Neutrophil (primary cell): ENCODE results near the gene DDTL.
"Not testable (repeated sequence)": the region's sequence is repeated elsewhere in the genome, so short reads cannot be mapped to it uniquely, and the experiment has no call there.

Source experiments
- H3K27ac ChIP-seq: fragments of 200-600 bp; sonication (generic); 2 replicates; pipeline ENCODE4 v1.5.1; 2016; ENCODE audit warnings: mild to moderate bottlenecking, moderate library complexity
- H3K27me3 ChIP-seq: fragments of 200-600 bp; sonication (generic); 2 replicates; pipeline ENCODE4 v1.6.0; 2016; ENCODE audit warnings: mild to moderate bottlenecking
- H3K36me3 ChIP-seq: fragments of 200-600 bp; sonication (generic); 2 replicates; pipeline ENCODE4 v1.5.1; 2017
- H3K4me1 ChIP-seq, 2 experiments: fragments of 200-600 bp in 1 of 2; sonication (generic) in 1 of 2; 1 replicate in 1 of 2; 2 replicates in 1 of 2; pipeline versions ENCODE4 v1.5.1 to v1.6.1; 2013 to 2016; ENCODE audit warnings: low read depth in 1 of 2, low read length in 1 of 2, mild to moderate bottlenecking in 1 of 2, moderate library complexity in 1 of 2; ENCODE audit not compliant: control insufficient read depth in 1 of 2, insufficient read depth in 1 of 2
- H3K4me3 ChIP-seq, 2 experiments: fragments of 200-600 bp in 1 of 2; sonication (generic) in 1 of 2; 1 replicate in 1 of 2; 2 replicates in 1 of 2; pipeline ENCODE4 v1.5.1; 2013 to 2016; ENCODE audit warnings: low read depth in 1 of 2, low read length in 1 of 2, mild to moderate bottlenecking in 1 of 2, moderate library complexity in 1 of 2
- H3K9me3 ChIP-seq: fragments of 200-600 bp; sonication (generic); 2 replicates; pipeline ENCODE4 v1.5.1; 2016
- TF ChIP-seq, protein P1 (sequence below): fragments of 200-600 bp; sonication (generic); IDR thresholded peaks from 2 replicates; pipeline ENCODE4 v1.5.1; 2016; ENCODE audit warnings: antibody characterized with exemption

DDTL gene

DNA sequence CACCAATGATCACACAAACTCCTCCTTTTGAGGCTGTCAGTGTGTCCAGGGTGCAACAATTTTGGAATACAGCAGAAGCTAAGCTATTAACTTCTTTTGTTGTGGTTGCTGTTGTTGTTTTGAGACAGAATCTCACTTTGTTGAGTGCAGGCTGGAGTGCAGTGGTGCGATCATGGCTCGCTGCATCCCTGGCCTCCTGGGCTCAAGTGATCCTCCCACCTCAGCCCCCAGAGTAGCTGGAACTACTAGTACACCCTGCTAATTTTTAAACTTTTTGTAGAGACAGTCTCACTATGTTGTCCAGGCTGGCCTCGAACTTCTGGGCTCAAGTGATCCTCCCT lies 27.7 kb upstream of the DDTL start:
- Histone ChIP-seq H3K9me3 (no peaks in the 10 kb centered on the region), H3K36me3 (no peaks in the 10 kb centered on the region), H3K4me3 (no peak overlapping the region), H3K27me3 (no peaks in the 10 kb centered on the region), H3K27ac (no peak overlapping the region), H3K4me1 (no peaks in the 10 kb centered on the region)
- TF ChIP-seq, protein P1, sequence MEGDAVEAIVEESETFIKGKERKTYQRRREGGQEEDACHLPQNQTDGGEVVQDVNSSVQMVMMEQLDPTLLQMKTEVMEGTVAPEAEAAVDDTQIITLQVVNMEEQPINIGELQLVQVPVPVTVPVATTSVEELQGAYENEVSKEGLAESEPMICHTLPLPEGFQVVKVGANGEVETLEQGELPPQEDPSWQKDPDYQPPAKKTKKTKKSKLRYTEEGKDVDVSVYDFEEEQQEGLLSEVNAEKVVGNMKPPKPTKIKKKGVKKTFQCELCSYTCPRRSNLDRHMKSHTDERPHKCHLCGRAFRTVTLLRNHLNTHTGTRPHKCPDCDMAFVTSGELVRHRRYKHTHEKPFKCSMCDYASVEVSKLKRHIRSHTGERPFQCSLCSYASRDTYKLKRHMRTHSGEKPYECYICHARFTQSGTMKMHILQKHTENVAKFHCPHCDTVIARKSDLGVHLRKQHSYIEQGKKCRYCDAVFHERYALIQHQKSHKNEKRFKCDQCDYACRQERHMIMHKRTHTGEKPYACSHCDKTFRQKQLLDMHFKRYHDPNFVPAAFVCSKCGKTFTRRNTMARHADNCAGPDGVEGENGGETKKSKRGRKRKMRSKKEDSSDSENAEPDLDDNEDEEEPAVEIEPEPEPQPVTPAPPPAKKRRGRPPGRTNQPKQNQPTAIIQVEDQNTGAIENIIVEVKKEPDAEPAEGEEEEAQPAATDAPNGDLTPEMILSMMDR = no peak

DNA sequence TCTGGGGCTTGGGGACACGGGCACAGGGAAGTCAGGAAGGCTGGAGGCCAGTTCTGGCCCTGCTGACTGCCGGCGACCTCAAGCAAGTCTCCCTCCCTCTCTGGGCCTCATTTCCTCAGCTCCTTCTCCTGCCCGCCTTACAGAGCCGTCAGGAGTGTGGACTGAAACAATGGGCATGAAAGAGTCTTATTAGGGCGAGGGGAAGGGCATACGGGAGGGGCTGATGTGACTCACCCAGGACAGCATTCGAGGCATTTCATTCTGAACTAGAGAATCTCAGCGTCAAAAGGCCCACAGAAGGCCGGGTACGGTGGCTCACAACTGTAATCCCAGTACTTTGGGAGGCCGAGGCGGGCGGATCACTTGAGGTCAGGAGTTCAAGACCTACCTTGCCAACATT lies 26.5 kb upstream of the DDTL start:
- H3K4me1 ChIP-seq, H3K4me3 ChIP-seq, H3K9me3 ChIP-seq, H3K27ac ChIP-seq, H3K27me3 ChIP-seq, H3K36me3 ChIP-seq: not testable (repeated sequence)

DNA sequence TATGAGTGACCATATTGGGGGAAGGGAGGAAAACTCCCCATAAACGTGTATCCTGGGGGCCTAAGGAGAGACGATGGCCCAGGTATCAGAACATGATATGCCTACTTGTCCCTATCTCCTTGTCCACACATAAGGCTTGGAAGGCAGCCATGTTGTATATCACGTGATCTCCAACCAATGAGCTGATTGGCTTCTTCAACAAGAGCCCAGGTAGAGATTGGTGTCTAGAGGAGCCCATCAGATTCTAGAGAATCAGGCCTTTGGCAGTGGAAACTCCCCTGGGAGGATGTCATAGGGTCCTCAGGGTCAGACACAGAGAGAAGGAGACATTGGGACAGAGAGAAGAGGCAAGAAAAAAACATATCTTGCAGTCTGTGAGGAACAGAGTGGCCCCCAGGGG lies 19.3 kb upstream of the DDTL start:
- H3K27me3 ChIP-seq = not testable (repeated sequence)

DNA sequence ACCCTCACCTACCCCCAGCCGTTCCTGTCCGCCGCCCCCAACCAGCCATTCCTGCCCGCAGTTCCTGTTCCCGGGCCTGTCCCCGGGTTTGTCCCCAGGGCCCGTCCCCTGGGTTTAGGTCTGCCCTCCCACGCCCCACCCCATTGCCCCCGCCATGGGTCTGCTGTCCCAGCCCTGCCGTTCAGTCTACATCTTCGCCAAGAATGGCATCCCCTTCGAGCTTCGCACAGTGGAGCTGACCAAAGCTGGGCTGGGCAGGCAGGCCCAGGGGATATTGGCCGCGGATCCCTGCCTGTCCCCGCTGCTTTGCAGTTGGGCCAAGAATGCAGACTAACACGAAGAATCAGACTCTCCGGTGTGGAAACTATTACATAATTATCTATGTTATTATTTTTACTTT lies 16.9 kb upstream of the DDTL start:
- not testable (repeated sequence) for H3K27ac ChIP-seq

More for the DNA sequence above, 19.3 kb upstream of the DDTL start:
- not testable (repeated sequence) for H3K4me1 ChIP-seq, H3K9me3 ChIP-seq, H3K4me3 ChIP-seq, H3K27ac ChIP-seq, H3K36me3 ChIP-seq

DNA sequence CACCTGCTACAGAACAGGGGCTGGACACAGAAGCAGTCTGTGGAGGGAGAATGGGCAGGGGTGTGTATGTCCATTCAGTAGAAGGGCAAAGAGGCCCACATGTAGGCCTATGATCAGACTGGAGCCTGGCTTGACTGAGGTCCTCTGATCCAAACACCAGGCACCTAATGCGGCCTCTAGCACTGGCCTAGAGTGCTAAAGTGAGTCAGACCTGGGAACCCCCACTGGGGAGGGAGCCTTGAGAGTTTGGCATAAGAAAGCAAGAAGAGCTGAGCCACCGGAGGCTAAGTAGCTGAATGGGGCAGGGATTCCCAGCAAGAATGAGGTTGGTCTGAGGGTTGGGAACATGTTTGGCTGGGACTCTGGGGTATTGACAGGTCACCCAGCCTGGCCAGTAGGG lies 15.3 kb upstream of the DDTL start:
- not testable (repeated sequence) for H3K4me3 ChIP-seq, H3K27ac ChIP-seq, H3K4me1 ChIP-seq, H3K27me3 ChIP-seq, H3K36me3 ChIP-seq, H3K9me3 ChIP-seq

More for the DNA sequence above, 16.9 kb upstream of the DDTL start:
- not testable (repeated sequence) for H3K4me1 ChIP-seq, H3K36me3 ChIP-seq, H3K4me3 ChIP-seq, H3K9me3 ChIP-seq, H3K27me3 ChIP-seq

DNA sequence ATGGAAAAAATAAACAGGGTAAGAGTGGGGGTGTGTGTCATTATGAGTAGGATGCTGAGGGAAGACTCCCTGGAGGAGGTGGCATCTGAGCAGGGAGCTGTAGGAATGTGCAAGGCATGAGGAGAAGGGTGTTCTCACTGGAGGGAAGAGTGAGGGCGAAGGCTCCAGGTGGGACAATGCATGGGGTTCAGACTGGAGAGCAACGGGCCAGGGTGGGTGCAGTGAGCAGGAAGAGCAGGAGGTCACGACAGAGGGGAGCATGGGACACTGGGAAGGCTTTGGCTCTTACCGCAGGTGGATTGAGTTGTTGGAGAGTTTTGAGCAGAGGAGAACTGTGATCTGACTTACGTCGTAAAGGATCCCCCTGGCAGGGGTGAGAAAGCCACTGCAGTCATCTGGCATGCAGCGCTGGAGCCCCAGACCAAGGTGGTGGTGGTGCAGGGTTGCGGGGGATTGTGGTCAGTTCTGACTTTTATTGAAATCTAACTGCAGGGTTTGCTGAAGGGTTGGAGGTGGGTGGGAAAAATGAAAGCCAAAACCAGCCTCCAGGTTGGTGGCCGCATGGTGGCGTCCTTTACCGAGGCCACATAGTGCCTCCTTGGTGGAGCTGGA lies 13.8 kb upstream of the DDTL start:
- not testable (repeated sequence) for H3K4me1 ChIP-seq, H3K9me3 ChIP-seq, H3K27me3 ChIP-seq, H3K4me3 ChIP-seq, H3K36me3 ChIP-seq, H3K27ac ChIP-seq

DNA sequence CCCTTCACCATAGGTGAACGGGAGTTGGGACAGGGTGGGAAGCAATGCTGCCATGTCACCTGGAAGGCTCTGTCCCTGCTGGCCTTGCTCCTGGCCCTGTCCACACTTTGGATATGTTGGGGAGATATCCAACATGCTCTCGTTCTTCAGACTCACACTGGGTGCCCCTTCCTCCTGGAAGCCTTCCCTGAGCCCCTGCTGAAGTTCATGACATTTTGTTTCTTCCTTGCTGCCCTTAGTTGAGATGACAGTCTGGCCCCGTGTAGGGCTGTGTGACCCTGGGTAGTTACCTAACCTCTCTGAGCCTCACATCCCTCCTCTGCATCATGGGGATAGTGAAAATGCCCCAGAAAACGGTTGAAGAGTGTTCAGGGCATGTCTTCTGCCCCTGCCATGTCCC lies 13.2 kb upstream of the DDTL start:
- H3K36me3 ChIP-seq, H3K27ac ChIP-seq, H3K27me3 ChIP-seq, H3K9me3 ChIP-seq, H3K4me3 ChIP-seq, H3K4me1 ChIP-seq: not testable (repeated sequence)

DNA sequence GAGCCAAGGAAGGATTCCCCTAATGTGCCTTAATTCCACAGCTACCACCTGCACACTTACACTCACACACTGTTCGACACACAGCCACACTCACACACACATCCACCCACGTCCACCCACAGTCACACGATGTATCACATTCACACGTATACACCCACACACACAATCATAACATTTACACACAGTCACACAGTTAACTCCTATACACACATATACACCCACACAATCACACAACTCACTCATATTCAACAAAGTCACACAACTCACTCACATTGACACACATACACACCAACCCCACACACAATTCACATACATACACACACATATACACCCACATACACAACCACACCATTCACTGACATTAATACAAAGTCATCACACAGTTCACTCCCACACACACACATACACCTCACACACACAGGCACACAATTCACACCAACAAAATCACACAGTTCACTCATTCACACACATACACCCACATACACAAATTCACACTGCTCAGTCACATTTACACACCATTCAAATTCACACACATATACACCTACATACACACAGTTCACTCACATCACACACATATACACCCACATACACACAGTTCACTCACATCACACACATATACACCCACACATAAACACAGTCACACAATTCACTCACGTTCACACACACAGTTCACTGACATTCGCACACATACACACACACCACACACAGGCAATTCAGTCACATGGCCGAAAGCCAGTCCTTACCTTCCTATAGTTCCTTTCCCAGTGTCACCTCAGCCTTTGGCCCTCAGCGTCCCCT lies 12.3 kb upstream of the DDTL start:
- not testable (repeated sequence) for H3K27ac ChIP-seq, H3K36me3 ChIP-seq, H3K9me3 ChIP-seq, H3K4me1 ChIP-seq, H3K27me3 ChIP-seq, H3K4me3 ChIP-seq

DNA sequence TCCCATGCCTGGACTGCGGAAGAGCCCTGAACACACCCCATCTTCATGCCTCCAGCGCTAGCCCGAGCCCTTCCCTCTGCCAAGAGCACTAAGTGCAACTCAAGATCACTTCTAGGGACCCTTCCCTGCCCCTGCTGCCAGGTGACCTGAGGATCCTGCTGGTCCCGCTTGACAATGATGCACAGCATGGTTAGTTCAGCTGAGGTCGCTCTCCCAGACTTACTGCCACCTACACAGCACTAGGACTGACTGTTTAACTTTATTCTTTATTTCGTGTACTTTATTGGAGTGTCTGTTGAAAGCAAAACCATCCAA lies 11.7 kb upstream of the DDTL start:
- H3K27ac ChIP-seq, H3K36me3 ChIP-seq, H3K27me3 ChIP-seq, H3K4me1 ChIP-seq, H3K9me3 ChIP-seq, H3K4me3 ChIP-seq: not testable (repeated sequence)

DNA sequence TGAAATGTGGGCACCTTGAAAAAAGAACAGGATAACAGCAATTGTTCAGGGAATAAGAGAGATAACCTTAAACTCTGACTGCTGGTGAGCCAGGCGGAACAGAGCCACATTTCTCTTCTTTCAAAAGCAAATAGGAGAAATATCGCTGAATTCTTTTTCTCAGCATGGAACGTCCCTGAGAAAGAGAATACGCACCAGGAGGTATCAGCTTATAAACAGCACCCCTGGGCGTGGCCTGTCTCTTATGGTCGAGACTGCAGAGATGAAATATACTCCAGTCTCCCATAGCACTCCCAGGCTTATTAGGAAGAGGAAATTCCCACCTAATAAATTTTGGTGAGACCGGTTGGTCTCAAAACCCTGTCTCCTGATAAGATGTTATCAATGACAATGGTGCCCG lies 10.8 kb upstream of the DDTL start:
- H3K4me1 ChIP-seq, H3K27ac ChIP-seq, H3K36me3 ChIP-seq, H3K9me3 ChIP-seq, H3K4me3 ChIP-seq, H3K27me3 ChIP-seq: not testable (repeated sequence)
